ENCODE results near the gene WNK2.

Gene WNK2

GRCh38 chr9:93186215-93186945 lies 2.4 kb downstream of the WNK2 start:
- Histone ChIP-seq H3K4me3 (ENCODE audit: low read length) (no peak overlapping the region), H3K36me3 (ENCODE audit: control insufficient read depth, insufficient read depth, low read length) (no peaks in the 10 kb centered on the region; the same call in 1 of the 2 replicates), H3K9me3 (ENCODE audit: control insufficient read depth, insufficient read depth, low read length) (no peaks in the 10 kb centered on the region), H3K27me3 (ENCODE audit: control insufficient read depth, insufficient read depth, low read length) (peaks cover 3% of the 10 kb centered on the region; the same call in 1 of the 2 replicates), H3K4me1 (ENCODE audit: control insufficient read depth, insufficient read depth, low read length) (peaks cover 3% of the 10 kb centered on the region), H3K27ac (ENCODE audit: low read length) (no peak overlapping the region)
- DNase-seq (ENCODE audit: low read depth, low spot score) = no peak
- no CpG with 5 or more reads among the region's 16 CpGs for WGBS (ENCODE audit: insufficient coverage, insufficient read length)

GRCh38 chr9:93187047-93187446 lies 3.1 kb downstream of the WNK2 start:
- DNase-seq (ENCODE audit: low read depth, low spot score) = no peak
- no peaks in the 10 kb centered on the region; the same call in 1 of the 2 replicates for H3K36me3 ChIP-seq (ENCODE audit: control insufficient read depth, insufficient read depth, low read length)
- peaks cover 3% of the 10 kb centered on the region; the same call in 1 of the 2 replicates for H3K27me3 ChIP-seq (ENCODE audit: control insufficient read depth, insufficient read depth, low read length)
- peaks cover 3% of the 10 kb centered on the region for H3K4me1 ChIP-seq (ENCODE audit: control insufficient read depth, insufficient read depth, low read length)
- WGBS (ENCODE audit: insufficient coverage, insufficient read length) = no CpG with 5 or more reads among the region's 9 CpGs
- no peaks in the 10 kb centered on the region for H3K9me3 ChIP-seq (ENCODE audit: control insufficient read depth, insufficient read depth, low read length)
- no peak overlapping the region for H3K4me3 ChIP-seq (ENCODE audit: low read length)
- no peak overlapping the region for H3K27ac ChIP-seq (ENCODE audit: low read length)

GRCh38 chr9:93187574-93187973 lies 3.6 kb downstream of the WNK2 start:
- no peak overlapping the region for H3K27ac ChIP-seq (ENCODE audit: low read length)
- H3K4me3 ChIP-seq (ENCODE audit: low read length) = no peak overlapping the region
- H3K9me3 ChIP-seq (ENCODE audit: control insufficient read depth, insufficient read depth, low read length) = no peaks in the 10 kb centered on the region
- no CpG with 5 or more reads among the region's 5 CpGs for WGBS (ENCODE audit: insufficient coverage, insufficient read length)
- H3K4me1 ChIP-seq (ENCODE audit: control insufficient read depth, insufficient read depth, low read length) = peaks cover 4% of the 10 kb centered on the region
- H3K36me3 ChIP-seq (ENCODE audit: control insufficient read depth, insufficient read depth, low read length) = no peaks in the 10 kb centered on the region; the same call in 1 of the 2 replicates
- H3K27me3 ChIP-seq (ENCODE audit: control insufficient read depth, insufficient read depth, low read length) = peaks cover 3% of the 10 kb centered on the region; the same call in 1 of the 2 replicates
- no peak for DNase-seq (ENCODE audit: low read depth, low spot score)

GRCh38 chr9:93188426-93189368 lies 4.8 kb downstream of the WNK2 start:
- WGBS (ENCODE audit: insufficient coverage, insufficient read length) = no CpG with 5 or more reads among the region's 14 CpGs
- Histone ChIP-seq H3K36me3 (ENCODE audit: control insufficient read depth, insufficient read depth, low read length) (no peaks in the 10 kb centered on the region; the same call in 1 of the 2 replicates), H3K27ac (ENCODE audit: low read length) (no peak overlapping the region), H3K27me3 (ENCODE audit: control insufficient read depth, insufficient read depth, low read length) (no peaks in the 10 kb centered on the region), H3K4me3 (ENCODE audit: low read length) (no peak overlapping the region), H3K9me3 (ENCODE audit: control insufficient read depth, insufficient read depth, low read length) (no peaks in the 10 kb centered on the region), H3K4me1 (ENCODE audit: control insufficient read depth, insufficient read depth, low read length) (peaks cover 11% of the 10 kb centered on the region)
- no peak for DNase-seq (ENCODE audit: low read depth, low spot score)

- Histone ChIP-seq H3K27me3 (ENCODE audit: control insufficient read depth, insufficient read depth, low read length) (no peaks in the 10 kb centered on the region), H3K9me3 (ENCODE audit: control insufficient read depth, insufficient read depth, low read length) (no peaks in the 10 kb centered on the region), H3K4me3 (ENCODE audit: low read length) (no peak overlapping the region), H3K27ac (ENCODE audit: low read length) (no peak overlapping the region), H3K4me1 (ENCODE audit: control insufficient read depth, insufficient read depth, low read length) (peaks cover 11% of the 10 kb centered on the region), H3K36me3 (ENCODE audit: control insufficient read depth, insufficient read depth, low read length) (no peaks in the 10 kb centered on the region; the same call in 1 of the 2 replicates)
- no peak for DNase-seq (ENCODE audit: low read depth, low spot score)
- no CpG with 5 or more reads among the region's 21 CpGs for WGBS (ENCODE audit: insufficient coverage, insufficient read length)
Observed at GRCh38 chr9:93189369-93190132, 5.6 kb downstream of the WNK2 start.

GRCh38 chr9:93190133-93190525 lies 6.2 kb downstream of the WNK2 start:
- Histone ChIP-seq H3K27ac (ENCODE audit: low read length) (no peak overlapping the region), H3K27me3 (ENCODE audit: control insufficient read depth, insufficient read depth, low read length) (no peaks in the 10 kb centered on the region), H3K4me1 (ENCODE audit: control insufficient read depth, insufficient read depth, low read length) (peaks cover 11% of the 10 kb centered on the region), H3K9me3 (ENCODE audit: control insufficient read depth, insufficient read depth, low read length) (no peaks in the 10 kb centered on the region), H3K36me3 (ENCODE audit: control insufficient read depth, insufficient read depth, low read length) (no peaks in the 10 kb centered on the region; the same call in 1 of the 2 replicates), H3K4me3 (ENCODE audit: low read length) (no peak overlapping the region)
- DNase-seq (ENCODE audit: low read depth, low spot score) = no peak
- no CpG with 5 or more reads among the region's 12 CpGs for WGBS (ENCODE audit: insufficient coverage, insufficient read length)

- Histone ChIP-seq H3K4me3 (ENCODE audit: low read length) (no peak overlapping the region), H3K9me3 (ENCODE audit: control insufficient read depth, insufficient read depth, low read length) (no peaks in the 10 kb centered on the region), H3K27me3 (ENCODE audit: control insufficient read depth, insufficient read depth, low read length) (no peaks in the 10 kb centered on the region), H3K36me3 (ENCODE audit: control insufficient read depth, insufficient read depth, low read length) (no peaks in the 10 kb centered on the region; the same call in 1 of the 2 replicates), H3K4me1 (ENCODE audit: control insufficient read depth, insufficient read depth, low read length) (peaks cover 11% of the 10 kb centered on the region), H3K27ac (ENCODE audit: low read length) (no peak overlapping the region)
- DNase-seq (ENCODE audit: low read depth, low spot score) = no peak
- WGBS (ENCODE audit: insufficient coverage, insufficient read length) = no CpG with 5 or more reads among the region's 17 CpGs
Observed at GRCh38 chr9:93190656-93191353, 6.9 kb downstream of the WNK2 start.

- no peaks in the 10 kb centered on the region for H3K27me3 ChIP-seq (ENCODE audit: control insufficient read depth, insufficient read depth, low read length)
- no peak overlapping the region for H3K27ac ChIP-seq (ENCODE audit: low read length)
- H3K4me3 ChIP-seq (ENCODE audit: low read length) = no peak overlapping the region
- no peaks in the 10 kb centered on the region for H3K9me3 ChIP-seq (ENCODE audit: control insufficient read depth, insufficient read depth, low read length)
- WGBS (ENCODE audit: insufficient coverage, insufficient read length) = no CpG with 5 or more reads among the region's 5 CpGs
- no peak for DNase-seq (ENCODE audit: low read depth, low spot score)
- no peaks in the 10 kb centered on the region; the same call in 1 of the 2 replicates for H3K36me3 ChIP-seq (ENCODE audit: control insufficient read depth, insufficient read depth, low read length)
- peaks cover 11% of the 10 kb centered on the region for H3K4me1 ChIP-seq (ENCODE audit: control insufficient read depth, insufficient read depth, low read length)
Observed at GRCh38 chr9:93191354-93191660, 7.4 kb downstream of the WNK2 start.

- H3K27ac ChIP-seq (ENCODE audit: low read length) = no peak overlapping the region
- no peak for DNase-seq (ENCODE audit: low read depth, low spot score)
- no CpG with 5 or more reads among the region's 11 CpGs for WGBS (ENCODE audit: insufficient coverage, insufficient read length)
Observed at GRCh38 chr9:93192721-93193387, 8.9 kb downstream of the WNK2 start.

More at GRCh38 chr9:93192721-93193387, 8.9 kb downstream of the WNK2 start:
- Histone ChIP-seq H3K4me1 (ENCODE audit: control insufficient read depth, insufficient read depth, low read length) (peaks cover 11% of the 10 kb centered on the region), H3K36me3 (ENCODE audit: control insufficient read depth, insufficient read depth, low read length) (no peaks in the 10 kb centered on the region; the same call in 1 of the 2 replicates), H3K27me3 (ENCODE audit: control insufficient read depth, insufficient read depth, low read length) (no peaks in the 10 kb centered on the region), H3K4me3 (ENCODE audit: low read length) (no peak overlapping the region), H3K9me3 (ENCODE audit: control insufficient read depth, insufficient read depth, low read length) (no peaks in the 10 kb centered on the region)

All from iPS DF 6.9 (cell line).